Measurements from ENCODE around the gene MISFA. TPM values are rescaled to one million over a fixed set of nuclear protein-coding genes. Genes with fewer than 3 reads are reported as not detected.

MISFA gene
- total RNA-seq, 1 experiment from 2014 or later = 7.9 TPM

DNA sequence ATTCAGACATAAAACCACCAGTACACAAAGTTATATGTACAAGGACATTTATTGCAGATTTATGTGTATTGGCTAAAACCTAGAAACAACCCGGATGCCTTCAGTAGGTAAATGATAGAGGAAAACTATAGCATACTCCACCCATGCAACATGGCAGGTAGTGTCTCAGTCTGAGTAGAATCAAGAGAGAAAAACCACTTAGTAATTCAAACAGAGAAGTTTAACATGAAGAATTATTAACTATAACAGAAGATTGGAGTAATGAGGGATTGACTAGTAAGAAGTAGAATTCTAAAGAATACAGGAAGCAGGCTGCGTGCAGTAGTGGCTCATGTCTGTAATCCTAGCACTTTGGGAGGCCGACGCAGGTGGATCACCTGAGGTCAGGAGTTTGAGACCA lies 50.8 kb downstream of the MISFA start:
- TF ChIP-seq CTCF (conservative IDR thresholded peaks at IDR 0.05) = no peak
- no peak for TF ChIP-seq EZH2 (IDR thresholded peaks at IDR 0.05; ENCODE audit: low read depth)
- no peaks in the 10 kb centered on the region for H3K36me3 ChIP-seq (ENCODE audit: low read depth)
- H3K9me2 ChIP-seq (ENCODE audit: insufficient read depth) = no peaks in the 10 kb centered on the region
- no peak overlapping the region for H3K27ac ChIP-seq
- ChIA-PET CTCF (no interaction called here), POLR2A (ENCODE audit: unreplicated experiment) (no interaction called here)
- no peaks in the 10 kb centered on the region for H3F3A ChIP-seq (ENCODE audit: insufficient read depth, low read depth)
- no peaks in the 10 kb centered on the region for H4K20me1 ChIP-seq (ENCODE audit: insufficient read depth)
- no peak for DNase-seq
- H3K27me3 ChIP-seq (ENCODE audit: insufficient read depth, low read depth) = no peaks in the 10 kb centered on the region
- H3K9me3 ChIP-seq (ENCODE audit: insufficient read depth, low read depth) = no peaks in the 10 kb centered on the region
- no peak overlapping the region for H2AFZ ChIP-seq
- no peaks in the 10 kb centered on the region for H3K79me2 ChIP-seq (ENCODE audit: low read depth)
- no peak overlapping the region for H3K4me2 ChIP-seq
- H3K4me1 ChIP-seq (replicated peaks; ENCODE audit: insufficient read depth) = no peaks in the 10 kb centered on the region
- no peak overlapping the region for H3K4me3 ChIP-seq
- BruUV-seq (replicated peaks) = no TSS peak
- intact Hi-C loops (cut with micrococcal nuclease; ENCODE audit: unreplicated experiment) = loop anchor here (5.0 to 10.0 kb wide), 2 partner anchors 72 to 406 kb away; partner anchors contain the start of gene SAA2

GRCh38 chr11:18650859-18651557 lies 51.4 kb downstream of the MISFA start:
- TF ChIP-seq CTCF (conservative IDR thresholded peaks at IDR 0.05) (peak; percentile 82), EZH2 (IDR thresholded peaks at IDR 0.05; ENCODE audit: low read depth) (no peak)
- Histone ChIP-seq H3K9me2 (ENCODE audit: insufficient read depth) (no peaks in the 10 kb centered on the region), H3K27me3 (ENCODE audit: insufficient read depth, low read depth) (no peaks in the 10 kb centered on the region), H3K4me1 (replicated peaks; ENCODE audit: insufficient read depth) (no peaks in the 10 kb centered on the region), H3K79me2 (ENCODE audit: low read depth) (no peaks in the 10 kb centered on the region), H3K27ac (no peak overlapping the region), H3K4me3 (no peak overlapping the region), H3K4me2 (no peak overlapping the region), H3K36me3 (ENCODE audit: low read depth) (no peaks in the 10 kb centered on the region), H3K9me3 (ENCODE audit: insufficient read depth, low read depth) (no peaks in the 10 kb centered on the region), H3F3A (ENCODE audit: insufficient read depth, low read depth) (no peaks in the 10 kb centered on the region), H4K20me1 (ENCODE audit: insufficient read depth) (no peaks in the 10 kb centered on the region), H2AFZ (no peak overlapping the region)
- BruUV-seq (replicated peaks) = no TSS peak
- peak; percentile 37 to 59 for DNase-seq
- ChIA-PET POLR2A (ENCODE audit: unreplicated experiment) (interaction anchor here (1.1 kb wide), 1 partner anchor 227 kb away, joined by 7 read pairs; no protein-coding TSS in a partner anchor), CTCF (interaction anchor here (0.6 to 0.7 kb wide), 3 partner anchors 22 to 447 kb away, joined by 3 to 4 read pairs (median 3); no protein-coding TSS in a partner anchor)
- intact Hi-C loops (cut with micrococcal nuclease; ENCODE audit: unreplicated experiment) = loop anchor here (1.0 to 10.0 kb wide), 3 partner anchors 71 to 480 kb away; partner anchors contain the start of gene SAA2

Other genes with a start within 250 kb of the MISFA start
- gene LDHA, start 205.2 kb upstream of the MISFA start, total RNA-seq (2021) = 716 and 962 TPM in 2 replicates
- not detected in 2 replicates for gene LDHC, start 187.5 kb upstream of the MISFA start, total RNA-seq (2021)
- gene LDHAL6A, start 143.9 kb upstream of the MISFA start, total RNA-seq (2021) = not detected in 2 replicates
- 81.1 and 97.1 TPM in 2 replicates for gene TSG101, start 72.8 kb upstream of the MISFA start, total RNA-seq (2021)
- 20.2 and 31.6 TPM in 2 replicates for gene UEVLD, start 11.1 kb upstream of the MISFA start, total RNA-seq (2021)
- 22.3 and 23.7 TPM in 2 replicates for gene SPTY2D1, start 34.6 kb downstream of the MISFA start, total RNA-seq (2021)
- 1.4 and 2.1 TPM in 2 replicates for gene TMEM86A, start 99.0 kb downstream of the MISFA start, total RNA-seq (2021)
- 0.33 and 0.63 TPM in 2 replicates for gene IGSF22, start 126.4 kb downstream of the MISFA start, total RNA-seq (2021)
- not detected in 2 replicates for gene PTPN5, start 192.0 kb downstream of the MISFA start, total RNA-seq (2021)

Measured in PC-9 (cell line).